ENCODE results near the gene ATG2A.

The ATG2A gene

DNA sequence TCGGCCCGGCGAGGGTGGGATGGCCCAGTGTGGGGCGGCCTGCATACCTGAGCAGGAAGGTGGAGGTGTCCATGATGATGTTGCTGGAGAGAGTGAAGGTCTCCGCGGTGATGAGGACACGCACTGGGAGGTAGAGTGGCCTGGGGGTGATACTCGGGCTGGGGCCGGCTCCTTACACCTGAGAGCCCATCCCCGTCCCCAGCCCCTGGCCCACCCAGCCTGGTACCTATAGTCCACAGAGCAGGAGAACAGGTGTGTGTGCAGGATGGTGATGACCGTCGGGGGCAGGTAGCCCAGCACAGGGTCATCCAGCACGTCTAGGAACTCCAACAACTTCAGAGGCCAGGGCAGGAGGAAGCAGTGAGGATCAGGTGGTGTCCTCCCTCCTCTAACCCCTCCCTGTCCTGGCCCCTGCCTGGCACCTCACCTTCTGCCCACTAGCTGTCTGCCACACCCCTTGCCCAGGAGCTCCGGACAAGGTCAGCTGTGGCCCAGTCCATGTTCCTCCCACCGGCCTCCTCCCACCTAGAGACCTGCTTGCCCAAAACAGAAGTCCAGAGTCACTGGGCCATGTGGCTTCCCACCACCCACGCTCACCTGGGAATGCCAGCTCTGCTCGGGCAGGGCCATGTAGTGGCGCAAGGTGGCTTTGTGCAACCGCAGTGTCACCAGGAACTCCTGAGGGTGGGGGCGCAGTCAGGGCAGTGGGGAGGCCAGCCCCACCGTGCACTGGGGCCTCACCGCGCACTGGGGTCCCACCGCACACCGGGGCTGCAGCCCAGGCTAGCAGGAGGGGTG is 11.3 kb downstream of the ATG2A start:
- DNase-seq (ENCODE audit: low read depth in 3 of 3, low spot score in 1 of 3) = no peak

DNA sequence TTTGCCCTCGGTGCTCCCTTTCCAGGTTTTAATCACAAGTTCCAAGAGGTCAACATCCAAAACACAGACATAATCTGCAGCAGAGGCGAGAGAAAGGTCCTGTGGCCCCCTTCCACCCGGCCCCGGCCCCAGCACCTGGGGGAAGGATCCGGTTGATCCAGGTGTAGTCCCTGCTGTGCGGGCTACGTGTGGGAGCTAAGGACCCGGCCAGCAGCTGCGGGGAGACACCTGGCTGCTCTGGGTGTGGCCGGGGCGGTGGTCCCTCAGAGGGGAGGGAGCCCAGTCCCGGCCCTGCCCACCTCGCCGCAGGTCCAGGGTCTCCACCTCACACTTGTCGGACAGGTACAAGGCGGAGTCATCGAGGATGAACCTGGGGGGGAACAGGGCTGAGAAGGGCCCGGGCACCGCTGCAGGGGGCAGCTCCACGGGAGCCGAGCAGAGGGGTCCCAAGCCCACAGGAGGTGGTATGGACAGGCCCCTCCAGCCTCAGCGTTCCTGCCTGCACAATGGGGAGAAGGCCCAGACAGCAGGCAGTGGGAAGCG is 13.6 kb downstream of the ATG2A start:
- no peak for DNase-seq (ENCODE audit: low read depth in 3 of 3, low spot score in 1 of 3)

DNA sequence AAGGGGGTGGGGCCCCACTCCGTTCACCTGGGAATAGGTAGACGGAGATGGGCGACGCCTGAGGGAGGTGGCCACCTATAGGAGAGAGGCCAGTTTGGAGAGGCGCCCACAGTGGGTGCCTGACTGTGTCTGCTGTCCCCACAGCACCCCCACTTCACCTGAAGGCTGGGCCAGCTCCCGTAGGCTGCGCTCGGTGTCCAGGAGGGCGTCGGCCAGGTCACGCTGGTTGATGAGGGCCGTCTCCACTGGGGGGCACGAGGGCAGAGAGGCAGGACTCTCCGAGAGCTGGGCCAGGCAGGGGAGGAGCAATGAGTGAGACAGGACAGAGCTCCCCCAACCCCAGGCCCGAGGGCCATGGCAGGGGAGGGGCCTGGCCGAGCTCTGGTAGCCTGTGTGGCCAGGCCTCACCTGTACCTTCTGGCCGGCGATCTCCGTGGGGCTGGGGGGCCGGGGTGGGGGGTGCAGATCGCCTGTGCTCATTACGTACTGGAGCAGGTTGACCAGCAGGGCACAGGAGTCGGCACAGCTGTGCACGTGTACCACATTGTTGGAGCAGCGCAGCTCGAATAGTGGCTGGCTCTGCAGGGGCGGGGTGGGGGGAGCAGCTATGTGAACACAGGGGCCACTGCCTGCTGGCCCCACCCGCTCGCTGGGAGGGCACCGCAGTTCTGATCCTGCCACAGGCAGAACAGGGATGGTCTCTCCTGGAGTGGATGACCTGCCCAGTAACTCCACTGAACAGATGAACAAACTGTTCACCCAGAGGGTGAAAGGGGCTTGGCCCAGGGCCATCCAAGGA is 14.7 kb downstream of the ATG2A start:
- DNase-seq (ENCODE audit: low read depth in 3 of 3, low spot score in 1 of 3) = no peak

DNA sequence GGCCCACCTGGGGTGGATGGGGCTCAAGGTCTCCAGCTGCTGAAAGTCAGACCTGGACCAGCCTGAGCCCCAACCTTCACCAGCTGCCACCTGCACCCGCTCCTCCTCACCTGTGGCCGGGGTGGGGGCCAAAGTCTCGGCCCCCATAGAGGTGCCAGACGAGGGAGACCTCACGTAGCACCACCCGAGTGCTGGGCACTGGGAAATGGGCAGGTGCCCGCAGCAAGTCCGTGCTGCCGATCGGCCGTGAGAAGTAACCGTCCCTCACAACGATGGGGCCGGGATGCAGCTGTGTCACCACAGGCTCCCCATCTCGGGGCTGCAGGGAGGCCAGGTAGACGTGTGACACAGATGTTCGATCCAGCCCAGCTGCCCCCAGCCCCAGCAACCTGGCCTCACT is 16.2 kb downstream of the ATG2A start:
- no peak for DNase-seq (ENCODE audit: low read depth in 3 of 3, low spot score in 1 of 3)

DNA sequence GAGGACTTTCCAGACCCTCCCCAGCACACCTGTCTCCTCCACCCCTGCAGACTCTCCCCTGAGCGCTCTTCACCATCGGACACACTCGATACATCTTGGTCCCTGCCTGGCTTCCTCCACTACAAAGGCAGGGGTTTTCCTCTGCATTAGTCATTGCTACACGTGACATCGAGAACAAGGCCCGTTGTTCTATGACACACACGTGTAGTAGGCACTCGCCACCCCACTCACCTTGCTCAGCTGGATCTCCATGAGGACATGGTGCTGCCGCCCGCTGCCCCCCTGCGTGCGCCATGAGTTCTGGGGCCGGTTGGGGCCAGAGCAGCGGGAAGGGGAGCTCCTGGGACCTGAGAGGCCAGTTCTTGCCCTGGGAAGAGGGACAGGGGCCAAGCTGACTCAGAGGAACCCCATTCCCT is 16.7 kb downstream of the ATG2A start:
- peak; percentile 39 to 54 (median 50) for DNase-seq (ENCODE audit: low read depth in 3 of 3, low spot score in 1 of 3)

DNA sequence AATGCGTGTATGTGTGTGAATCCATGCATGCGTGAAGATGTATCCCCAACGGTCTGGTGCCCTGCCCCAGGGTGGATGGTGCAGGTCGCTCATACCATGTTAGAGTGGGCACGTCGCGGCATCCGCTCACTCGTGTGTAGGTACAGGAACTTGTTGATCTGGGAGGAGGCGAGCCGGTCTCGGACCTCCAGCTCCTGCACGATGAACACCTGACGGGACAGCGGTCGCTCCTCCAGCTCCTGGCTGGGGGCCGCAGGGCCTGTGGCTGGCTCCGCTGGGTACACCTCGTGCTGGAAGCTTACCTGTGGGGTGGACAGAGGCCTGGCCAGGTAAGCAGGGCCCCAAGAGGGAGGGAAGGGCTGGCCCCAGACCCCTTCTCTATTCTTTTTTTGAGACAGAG is 18.5 kb downstream of the ATG2A start:
- no peak for DNase-seq (ENCODE audit: low read depth in 3 of 3, low spot score in 1 of 3)

DNA sequence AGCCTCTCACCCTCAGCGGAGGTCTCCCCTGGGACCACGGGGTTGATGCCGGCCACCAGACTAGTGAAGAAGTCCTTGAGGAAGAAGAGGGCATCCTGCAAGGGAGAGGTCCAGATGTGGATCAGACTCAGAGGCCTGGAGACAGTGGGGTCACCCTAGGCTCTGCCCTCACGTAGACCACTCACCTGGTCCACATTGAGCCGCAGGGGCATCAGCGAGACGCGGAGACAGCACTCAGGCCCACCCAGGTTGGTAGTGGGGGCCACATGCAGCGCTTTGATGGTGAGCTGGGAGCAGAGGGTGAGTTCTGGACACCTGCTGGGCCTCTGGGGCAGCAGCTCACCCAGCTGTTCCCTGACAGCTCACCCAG is 18.9 kb downstream of the ATG2A start:
- DNase-seq (ENCODE audit: low read depth in 3 of 3, low spot score in 1 of 3) = no peak

DNA sequence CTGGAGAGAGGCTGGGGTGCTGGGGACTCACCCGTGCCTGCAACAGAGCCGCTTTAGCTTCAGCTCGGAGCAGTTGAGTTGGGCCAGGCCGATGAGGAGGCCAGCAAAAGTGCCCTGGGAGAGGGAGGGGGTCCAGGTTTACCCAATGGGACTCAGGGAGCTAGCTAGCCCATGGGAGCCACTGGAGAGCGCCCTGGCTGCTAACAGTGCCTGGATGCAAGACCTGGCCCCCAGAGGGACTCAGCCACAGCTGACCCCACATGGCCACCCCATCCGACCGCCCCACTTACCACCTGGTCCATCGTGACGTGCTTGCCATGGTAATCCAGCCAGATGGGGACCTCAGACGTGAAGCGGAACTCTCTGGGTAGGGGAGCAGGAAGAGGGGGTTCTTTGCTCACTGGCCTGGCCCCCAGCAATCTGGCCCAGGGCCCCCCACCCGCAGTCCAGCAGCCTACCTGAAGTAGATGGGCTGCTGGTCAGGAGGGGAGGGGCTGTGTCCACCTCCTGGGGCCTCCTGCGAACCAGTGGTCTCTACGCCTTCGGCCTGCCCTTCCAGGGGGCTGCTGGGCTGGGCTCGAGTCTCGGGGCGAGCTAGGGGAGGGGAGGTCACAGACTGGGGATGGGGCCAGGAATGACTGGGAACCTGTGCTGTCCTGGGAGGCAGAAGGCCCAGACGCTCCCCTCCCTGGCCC is 19.5 kb downstream of the ATG2A start:
- DNase-seq (ENCODE audit: low read depth in 3 of 3, low spot score in 1 of 3) = no peak

DNA sequence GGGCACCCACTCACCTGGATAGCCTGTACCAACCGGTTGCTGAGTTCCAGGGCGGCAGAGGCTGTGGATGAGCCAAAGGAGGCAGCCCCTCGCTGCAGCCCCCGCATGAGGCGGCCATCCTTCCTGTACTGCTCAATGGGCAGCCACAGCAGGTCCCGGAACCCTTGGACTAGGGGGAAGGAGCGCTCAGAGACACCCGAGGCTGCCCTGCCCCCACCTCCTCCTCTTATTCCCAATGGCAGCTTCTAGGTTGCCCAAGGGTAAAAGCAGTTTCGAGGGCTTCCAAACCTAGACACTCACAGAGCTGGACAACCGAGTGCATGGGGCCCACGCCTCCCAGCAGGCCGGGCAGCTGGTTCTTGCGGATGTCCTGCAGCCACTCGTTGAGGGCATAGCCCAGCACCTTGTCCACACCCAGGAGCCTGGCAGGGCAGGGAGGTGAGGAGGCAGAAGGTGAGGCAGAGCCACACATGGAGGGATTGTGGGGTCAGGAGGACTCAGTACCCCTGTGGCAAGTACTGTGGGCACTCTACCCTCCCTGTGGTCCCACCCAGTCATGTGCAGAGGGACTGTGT is 20.5 kb downstream of the ATG2A start:
- DNase-seq (ENCODE audit: low read depth in 3 of 3, low spot score in 1 of 3) = no peak

DNA sequence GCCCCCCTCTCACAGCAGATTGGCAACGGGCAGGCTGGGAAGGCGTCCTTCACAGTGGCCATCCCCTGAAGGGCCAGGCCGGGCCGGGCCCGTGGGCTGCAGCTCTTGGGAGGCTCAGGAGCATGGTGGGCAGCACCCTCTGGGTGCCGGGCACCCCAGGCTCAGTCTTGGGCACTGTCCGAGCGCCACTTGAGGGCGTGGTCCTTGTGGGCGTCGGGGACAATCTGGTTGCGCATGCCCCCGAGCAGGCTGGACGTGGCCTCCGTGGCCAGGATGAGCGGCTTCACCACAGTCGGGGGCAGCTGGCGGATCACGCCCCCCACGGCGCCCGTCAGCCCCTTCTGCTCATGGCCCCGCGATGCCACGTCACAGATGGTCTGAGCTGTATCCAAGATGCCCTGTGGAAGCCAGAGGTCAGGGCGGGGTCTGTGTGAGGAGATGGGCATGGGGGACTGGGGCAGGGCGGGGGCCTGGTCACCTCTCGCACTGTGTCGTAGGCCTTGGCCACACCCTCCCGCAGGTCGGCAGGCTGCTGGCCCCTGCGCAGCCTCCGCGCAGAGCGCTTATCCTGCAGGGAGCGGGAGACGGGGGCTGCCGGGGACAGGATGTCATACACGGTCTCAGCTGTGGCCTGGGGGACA is 22.1 kb downstream of the ATG2A start:
- DNase-seq (ENCODE audit: low read depth in 3 of 3, low spot score in 1 of 3) = no peak

DNA sequence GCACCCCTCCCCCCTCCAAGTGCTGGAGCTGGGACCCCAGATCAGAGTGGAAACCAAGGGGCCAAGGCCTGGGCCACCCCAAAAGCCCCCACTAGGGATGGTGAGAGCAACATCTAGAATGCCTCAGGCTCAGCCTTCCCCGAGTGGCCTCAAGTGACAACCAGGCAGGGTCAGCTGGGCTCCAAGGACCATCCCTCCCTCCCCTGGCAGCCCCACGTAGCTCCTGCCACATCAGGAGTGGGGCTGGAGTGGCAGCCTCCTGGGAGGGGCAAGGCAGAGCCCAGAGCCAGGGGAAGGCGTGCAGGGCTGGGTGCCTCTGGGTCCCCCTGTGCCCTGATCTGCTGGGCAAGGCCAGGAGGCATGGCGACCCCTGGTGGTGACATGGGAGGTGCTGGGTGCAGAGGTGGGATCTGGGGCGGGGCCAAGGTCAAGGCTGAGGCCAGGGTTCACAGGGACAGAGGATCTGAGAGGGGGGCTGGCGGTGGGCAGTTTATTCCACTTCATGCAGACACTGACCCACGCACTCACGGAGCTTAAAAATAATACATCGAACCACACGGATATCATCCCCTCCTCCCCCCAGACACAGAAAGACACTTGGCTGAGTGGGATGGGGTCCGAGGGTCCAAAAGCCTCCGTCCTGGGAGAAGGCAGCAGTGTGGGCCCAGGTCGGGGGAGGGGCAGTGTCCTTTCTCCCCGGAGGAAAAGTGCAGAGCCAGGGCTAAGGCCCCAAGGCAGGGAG is 22.8 kb downstream of the ATG2A start:
- peak; percentile 74 to 96 (median 81) for DNase-seq (ENCODE audit: low read depth in 3 of 3, low spot score in 1 of 3)

DNA sequence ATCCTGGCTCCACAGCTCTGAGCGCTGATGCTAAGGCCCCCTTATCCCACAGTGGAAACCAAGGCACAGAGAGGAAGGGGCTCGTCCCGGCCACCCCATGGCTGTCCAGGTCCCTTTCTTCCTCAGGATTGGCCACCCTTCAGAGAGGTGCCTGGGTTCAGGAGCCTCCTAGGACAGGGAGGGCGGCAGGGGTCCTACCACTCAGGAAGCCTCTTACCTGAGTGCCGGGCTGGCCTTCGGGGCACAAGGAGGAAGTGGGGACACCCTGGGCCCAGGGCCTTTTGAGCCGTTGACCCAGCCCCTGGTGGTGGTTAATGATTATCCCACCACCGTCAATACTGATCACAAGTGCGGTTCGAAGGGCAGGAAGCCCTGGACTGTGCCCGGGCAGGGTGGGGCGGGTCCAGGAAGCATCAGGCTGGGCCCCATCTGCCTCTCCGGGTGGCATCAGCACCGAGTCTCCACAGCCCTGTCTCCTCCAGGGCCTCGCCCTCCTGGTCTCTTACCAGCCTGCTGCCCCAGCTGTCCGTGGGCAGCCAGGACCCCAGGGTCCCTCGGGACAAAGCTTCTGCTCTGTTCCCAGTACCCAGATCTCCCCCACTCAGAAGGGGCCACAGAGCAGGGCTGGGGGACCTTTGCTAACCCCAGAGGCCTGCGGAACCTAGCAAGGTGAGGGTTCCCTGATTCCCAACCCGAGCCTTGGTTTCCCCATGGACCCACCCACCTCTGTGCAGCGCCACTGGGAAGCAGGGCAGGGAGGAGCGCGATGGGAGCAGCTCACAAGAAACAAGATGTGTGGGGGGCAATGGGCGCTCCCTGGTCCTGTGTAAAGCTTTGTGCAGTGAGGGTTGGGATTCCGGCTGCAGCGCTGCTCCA is 23.6 kb downstream of the ATG2A start:
- DNase-seq (ENCODE audit: low read depth in 3 of 3, low spot score in 1 of 3) = no peak

DNA sequence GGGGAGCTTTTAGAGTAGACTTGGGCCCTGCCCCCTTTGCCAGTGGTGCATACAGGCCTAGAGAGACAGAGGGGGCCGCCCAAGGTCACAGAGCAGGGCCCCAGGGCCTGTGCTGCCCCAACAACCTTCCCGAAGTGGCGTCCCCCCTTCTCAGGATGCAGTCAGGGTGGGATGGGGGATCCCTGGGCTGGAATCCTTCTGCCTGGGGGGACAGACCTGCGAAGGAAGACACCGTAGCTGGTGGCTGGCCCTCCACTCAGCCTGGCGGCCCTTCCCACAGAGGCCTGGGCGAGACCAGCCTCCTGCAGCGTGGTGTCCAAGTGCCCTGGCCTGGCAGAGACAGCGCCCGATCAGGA is 24.2 kb downstream of the ATG2A start:
- no peak for DNase-seq (ENCODE audit: low read depth in 3 of 3, low spot score in 1 of 3)

DNA sequence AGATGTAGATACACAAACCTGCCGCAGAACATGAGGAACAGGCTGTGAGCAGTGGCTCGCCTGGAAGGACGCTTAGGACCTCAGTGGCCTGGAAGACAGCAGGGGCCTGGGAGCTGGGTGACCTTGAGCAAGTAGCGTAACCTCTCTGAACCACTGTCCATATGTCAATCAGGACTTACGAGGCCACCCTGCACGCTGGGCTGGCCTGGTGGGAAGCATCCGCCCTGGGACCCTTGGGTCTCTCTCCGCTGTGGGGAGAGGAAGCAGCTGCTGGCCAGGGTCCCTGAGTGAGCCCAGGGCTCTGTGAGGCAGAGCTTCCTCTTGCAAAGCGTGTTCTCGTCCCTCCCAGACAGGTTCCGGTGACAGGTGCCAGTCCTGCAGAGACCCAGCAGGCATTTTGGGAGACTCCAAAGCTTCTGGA is 24.6 kb downstream of the ATG2A start:
- no peak for DNase-seq (ENCODE audit: low read depth in 3 of 3, low spot score in 1 of 3)

DNA sequence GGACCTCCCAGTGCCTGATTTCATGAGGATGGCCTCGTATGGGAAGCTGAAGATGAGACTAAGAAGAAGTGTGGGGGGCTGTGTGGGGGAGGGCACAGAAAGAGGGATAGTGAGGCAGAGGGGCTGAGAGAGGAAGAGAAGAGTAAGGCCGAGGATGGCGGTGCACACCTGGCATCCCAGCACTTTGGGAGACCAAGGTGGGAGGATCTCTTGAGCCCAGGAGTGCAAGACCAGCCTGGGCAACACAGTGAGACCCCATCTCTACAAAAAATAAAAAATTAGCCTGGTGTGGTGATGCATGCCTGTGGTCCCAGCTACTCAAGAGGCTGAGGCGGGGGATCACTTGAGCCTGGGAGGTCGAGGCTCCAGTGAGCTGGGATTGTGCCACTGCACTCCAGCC is 25.1 kb downstream of the ATG2A start:
- DNase-seq (ENCODE audit: low read depth in 3 of 3, low spot score in 1 of 3) = no peak

DNA sequence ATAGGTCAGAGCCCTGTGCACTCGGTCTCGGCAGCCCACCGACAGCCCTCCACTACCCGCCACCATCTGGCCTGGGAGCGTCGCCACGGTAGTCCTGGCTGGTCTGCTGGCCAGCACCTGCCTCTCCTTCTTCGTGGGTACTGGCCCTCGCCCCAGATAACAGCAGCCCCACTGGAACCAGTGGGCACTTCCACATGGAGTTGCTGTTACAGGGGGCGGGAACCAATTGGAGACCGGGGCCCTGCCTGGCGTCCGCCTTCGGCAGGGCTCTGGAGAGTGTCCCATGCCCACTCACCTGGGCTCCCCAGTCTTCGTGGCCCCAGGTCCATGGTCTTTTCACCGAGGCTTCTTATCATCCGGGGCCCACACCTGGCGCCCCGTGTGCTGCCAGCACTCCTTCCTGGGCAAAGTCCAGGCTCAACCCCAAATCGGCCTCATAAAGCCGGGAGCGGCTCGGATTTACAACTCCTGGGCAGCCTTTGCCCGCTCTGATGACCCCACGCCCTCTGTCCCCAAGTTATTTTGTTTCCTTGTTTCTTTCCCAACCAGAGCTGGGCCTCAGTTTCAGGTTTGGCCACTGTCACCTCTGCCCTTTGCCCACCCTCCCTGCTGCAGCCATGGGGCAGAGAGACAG is 25.7 kb downstream of the ATG2A start:
- no peak for DNase-seq (ENCODE audit: low read depth in 3 of 3, low spot score in 1 of 3)

DNA sequence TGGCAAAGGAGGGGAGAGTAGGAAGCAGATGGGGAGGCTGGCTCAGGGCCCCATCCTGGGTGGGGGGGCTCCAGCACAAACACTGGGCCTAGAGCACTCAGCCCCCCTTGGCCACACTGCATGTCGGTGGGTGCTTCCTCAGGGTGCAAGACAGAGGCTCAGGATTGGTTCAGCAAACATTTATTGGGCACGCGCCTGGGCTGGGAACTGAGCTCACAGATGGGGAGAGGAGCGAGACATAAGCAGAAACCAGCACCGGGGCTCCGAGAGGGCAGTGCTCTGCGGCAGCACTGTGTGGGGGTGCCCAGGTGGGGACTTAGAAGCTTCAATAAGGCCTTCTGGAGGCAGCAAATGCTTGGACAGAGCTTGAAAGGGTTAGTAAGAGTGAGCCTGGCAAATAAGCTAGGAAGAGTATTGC is 26.5 kb downstream of the ATG2A start:
- DNase-seq (ENCODE audit: low read depth in 3 of 3, low spot score in 1 of 3) = no peak

DNA sequence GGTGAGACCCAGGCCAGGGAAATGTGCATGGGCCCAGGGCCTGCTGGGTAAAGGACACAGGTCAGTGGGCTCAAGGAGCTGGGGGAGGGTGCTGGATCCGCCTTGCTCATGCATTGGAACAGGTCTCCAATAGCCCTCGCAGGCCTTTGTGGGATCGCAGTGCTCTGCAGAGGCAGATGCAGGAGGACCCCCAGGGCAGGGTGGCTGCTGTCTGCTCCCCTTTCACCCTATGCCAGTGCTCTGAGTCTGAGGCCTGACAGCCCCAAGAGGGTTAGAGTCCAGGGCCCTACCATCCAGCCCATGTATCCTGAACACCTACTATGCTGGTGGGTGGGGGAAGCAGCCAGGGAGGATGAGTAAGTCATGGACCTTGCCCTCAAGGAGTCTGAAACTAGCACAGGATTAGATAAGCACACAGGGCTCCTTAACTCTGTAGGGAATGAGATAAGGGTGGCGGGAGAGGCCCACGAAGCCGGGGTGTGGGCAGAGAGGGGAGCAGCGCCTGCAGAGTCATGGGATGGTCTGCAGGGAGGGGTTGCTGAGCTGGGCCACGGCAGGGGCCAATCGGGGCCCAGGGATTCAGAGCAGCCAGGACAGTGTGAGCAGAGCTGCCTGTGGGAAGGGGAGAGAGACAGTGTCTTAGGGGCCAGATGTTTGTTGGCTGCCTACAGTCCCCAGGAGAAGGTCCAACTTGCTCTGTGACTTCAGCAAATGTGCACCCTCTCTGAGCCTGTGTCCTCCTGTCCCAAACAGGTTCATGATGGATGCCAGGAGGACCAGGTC is 28.1 kb downstream of the ATG2A start:
- DNase-seq (ENCODE audit: low read depth in 3 of 3, low spot score in 1 of 3) = no peak
